A549 treated with ZK216348 at 1 μM for 4 hours (cell line): ENCODE results near the gene ZBTB34. TPM values are rescaled to one million over a fixed set of nuclear protein-coding genes. Genes with fewer than 3 reads are reported as not detected.

ENCODE experiments used
- total RNA-seq: library from RNA; stranded (reverse); fragments of 200-300 nt; extraction: Qiagen RNA extraction; gene quantifications from 5 replicates; pipeline ENCODE4 v1.2.3, GENCODE V29; 2022; ENCODE audit warnings: low read depth

Gene ZBTB34, protein sequence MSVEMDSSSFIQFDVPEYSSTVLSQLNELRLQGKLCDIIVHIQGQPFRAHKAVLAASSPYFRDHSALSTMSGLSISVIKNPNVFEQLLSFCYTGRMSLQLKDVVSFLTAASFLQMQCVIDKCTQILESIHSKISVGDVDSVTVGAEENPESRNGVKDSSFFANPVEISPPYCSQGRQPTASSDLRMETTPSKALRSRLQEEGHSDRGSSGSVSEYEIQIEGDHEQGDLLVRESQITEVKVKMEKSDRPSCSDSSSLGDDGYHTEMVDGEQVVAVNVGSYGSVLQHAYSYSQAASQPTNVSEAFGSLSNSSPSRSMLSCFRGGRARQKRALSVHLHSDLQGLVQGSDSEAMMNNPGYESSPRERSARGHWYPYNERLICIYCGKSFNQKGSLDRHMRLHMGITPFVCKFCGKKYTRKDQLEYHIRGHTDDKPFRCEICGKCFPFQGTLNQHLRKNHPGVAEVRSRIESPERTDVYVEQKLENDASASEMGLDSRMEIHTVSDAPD
- 2.8 to 4.7 TPM (median 3.9 TPM) in 5 replicates for total RNA-seq

DNA sequence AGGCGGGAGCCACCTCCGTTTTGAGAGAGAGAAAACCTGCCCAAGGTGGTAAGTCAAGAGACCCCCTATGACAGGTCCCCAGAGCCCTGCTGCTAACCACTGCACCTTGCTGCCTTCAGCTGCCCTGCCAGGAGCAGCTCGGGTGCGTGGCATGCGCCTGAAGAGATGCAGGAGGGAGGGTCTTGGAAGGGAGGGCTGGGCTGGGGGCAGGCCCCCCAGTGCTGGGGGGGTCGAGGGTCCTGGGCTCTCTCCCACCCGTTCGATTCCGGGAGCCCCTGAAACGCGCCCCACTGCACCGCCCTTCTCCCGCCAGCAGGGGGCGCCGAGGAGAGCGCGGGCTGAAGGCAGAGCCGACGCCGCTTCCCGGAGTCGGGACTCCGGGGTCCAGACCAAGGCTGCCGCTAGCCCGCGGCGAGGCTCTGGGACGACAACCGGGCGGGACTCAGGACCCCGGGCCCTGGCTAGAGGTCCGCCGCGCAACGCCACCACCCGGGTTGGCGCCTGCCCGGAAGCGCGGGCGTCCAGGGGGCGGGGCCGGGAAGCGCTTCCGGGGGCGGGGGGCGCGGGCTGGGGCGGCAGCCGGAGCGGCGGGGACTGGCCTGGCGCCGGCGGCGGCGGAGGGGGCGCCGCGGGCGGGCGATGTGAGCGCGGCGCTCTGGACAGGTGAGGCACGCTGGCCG is at the start of gene ZBTB34:
TSS of gene ZBTB34 (plus strand) at position 563 of the 680 bp plus-strand sequence. CDS start 18,761 bp downstream, outside the sequence.

DNA sequence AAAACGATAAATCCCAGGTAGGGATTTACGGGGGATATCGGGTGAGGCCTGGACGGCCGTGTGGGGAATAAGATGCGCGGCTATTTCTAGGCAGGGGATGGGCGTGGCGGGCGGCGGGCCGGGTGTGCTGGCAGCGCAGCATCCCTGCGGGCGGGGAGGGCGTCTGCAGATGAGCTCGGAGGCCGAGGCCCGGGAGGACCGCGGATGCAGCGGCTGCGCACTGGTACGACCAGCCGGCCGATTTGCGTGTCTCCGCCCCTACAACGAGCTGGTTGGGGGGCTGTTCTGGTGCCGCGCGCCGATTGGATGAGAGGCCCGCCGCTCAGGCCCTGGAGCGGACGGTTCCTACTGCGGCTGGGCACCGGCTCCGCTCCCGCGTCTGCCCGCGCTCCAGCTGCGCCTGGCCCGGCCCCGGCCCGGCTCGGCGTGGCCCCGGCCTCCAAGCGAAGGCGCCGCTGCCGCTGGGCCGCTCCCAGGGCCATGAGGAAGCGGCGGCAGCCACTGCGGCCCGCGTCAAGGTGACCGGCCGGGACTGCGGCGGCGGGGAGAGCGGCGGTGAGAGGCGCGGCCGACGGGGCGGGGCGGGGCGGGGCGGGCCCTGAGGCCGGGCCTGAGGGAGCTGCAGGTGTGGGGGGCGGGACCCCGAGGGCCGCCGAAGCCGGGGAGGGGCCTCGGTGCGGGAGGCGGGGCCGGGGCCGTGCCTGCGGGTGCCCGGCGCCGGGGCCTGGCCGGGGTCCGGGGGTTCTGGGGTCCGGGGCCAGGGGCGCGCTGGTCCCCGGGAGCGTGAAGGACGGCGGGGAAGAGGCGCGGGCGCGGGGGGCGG is 54.2 kb downstream of the ZBTB34 start, which contains the start of gene RALGPS1:
TSS of gene RALGPS1 (plus strand) at position 325 of the 823 bp plus-strand sequence. CDS start 47,508 bp downstream, outside the sequence.

Other genes with a start within 250 kb of the ZBTB34 start
- gene LMX1B, start 246.7 kb upstream of the ZBTB34 start, total RNA-seq = 0.67 to 2.4 TPM (median 1.8 TPM) in 5 replicates
- 5.5 to 8.0 TPM (median 6.4 TPM) in 5 replicates for gene ZBTB43, start 55.6 kb upstream of the ZBTB34 start, total RNA-seq
- gene RALGPS1, start 54.1 kb downstream of the ZBTB34 start, total RNA-seq = 1.4 to 2.9 TPM (median 1.8 TPM) in 5 replicates